DND-41 (cell line): ENCODE measurements around the gene C1QTNF6.

Source experiments
- ATAC-seq: fragments of 200-7000 bp; cut with Tn5 transposase; 3 replicates; pipeline ENCODE4 v1.9.1; 2021; ENCODE audit warnings: low read depth; ENCODE audit not compliant: insufficient read depth
- DNase-seq: peaks from one replicate; pipeline ENCODE4 v3.0.0-alpha.2; 2020
- H2AFZ ChIP-seq: 2 replicates; pipeline ENCODE4 v1.6.0; 2012; ENCODE audit warnings: low read depth, low read length
- H3K27ac ChIP-seq: 2 replicates; pipeline ENCODE4 v1.5.1; 2012; ENCODE audit warnings: low read length, inconsistent platforms
- H3K27me3 ChIP-seq: fragments of 200-600 bp; sonication (generic); 2 replicates; pipeline ENCODE4 v1.6.0; 2012; ENCODE audit warnings: low read length, mild to moderate bottlenecking, inconsistent platforms; ENCODE audit not compliant: insufficient read depth, poor library complexity
- H3K36me3 ChIP-seq: 2 replicates; pipeline ENCODE4 v1.5.1; 2012; ENCODE audit warnings: low read length, inconsistent platforms; ENCODE audit not compliant: insufficient read depth
- H3K4me1 ChIP-seq: 2 replicates; pipeline ENCODE4 v1.5.1; 2012; ENCODE audit warnings: mild to moderate bottlenecking, low read length; ENCODE audit not compliant: insufficient read depth
- H3K4me2 ChIP-seq: 2 replicates; pipeline ENCODE4 v1.6.0; 2012; ENCODE audit warnings: mild to moderate bottlenecking, moderate library complexity, low read length, inconsistent platforms; ENCODE audit not compliant: insufficient read depth
- H3K4me3 ChIP-seq, 2 experiments: fragments of 200-600 bp in 1 of 2; shearing (Covaris generic) in 1 of 2; 2 replicates each; pipeline ENCODE4 v1.5.1; 2012 to 2016; ENCODE audit warnings: inconsistent platforms in 2 of 2, low read length in 2 of 2, mild to moderate bottlenecking in 2 of 2, low read depth in 1 of 2, moderate library complexity in 1 of 2
- H3K79me2 ChIP-seq: 2 replicates; pipeline ENCODE4 v1.6.0; 2012; ENCODE audit warnings: low read length, inconsistent platforms; ENCODE audit not compliant: insufficient read depth
- H3K9ac ChIP-seq: 2 replicates; pipeline ENCODE4 v1.6.0; 2012; ENCODE audit warnings: low read depth, mild to moderate bottlenecking, inconsistent platforms, low read length, moderate library complexity
- H3K9me3 ChIP-seq: 2 replicates; pipeline ENCODE4 v1.5.1; 2012; ENCODE audit warnings: low read length, moderate library complexity, mild to moderate bottlenecking, inconsistent platforms; ENCODE audit not compliant: insufficient read depth, severe bottlenecking
- H4K20me1 ChIP-seq: 2 replicates; pipeline ENCODE4 v1.6.0; 2012; ENCODE audit warnings: low read length; ENCODE audit not compliant: insufficient read depth
- EZH2 ChIP-seq: IDR thresholded peaks from 3 replicates; pipeline ENCODE4 v1.6.1; 2012; ENCODE audit warnings: borderline replicate concordance, low read depth, mild to moderate bottlenecking, moderate library complexity, low read length, inconsistent platforms; ENCODE audit not compliant: severe bottlenecking
- TF ChIP-seq, protein P1 (sequence below): IDR thresholded peaks from 2 replicates; pipeline ENCODE4 v1.5.1; 2012; ENCODE audit warnings: borderline replicate concordance, low read length, moderate library complexity, mild to moderate bottlenecking; ENCODE audit not compliant: poor library complexity, severe bottlenecking; ENCODE audit errors: extremely low read depth

Gene C1QTNF6

DNA sequence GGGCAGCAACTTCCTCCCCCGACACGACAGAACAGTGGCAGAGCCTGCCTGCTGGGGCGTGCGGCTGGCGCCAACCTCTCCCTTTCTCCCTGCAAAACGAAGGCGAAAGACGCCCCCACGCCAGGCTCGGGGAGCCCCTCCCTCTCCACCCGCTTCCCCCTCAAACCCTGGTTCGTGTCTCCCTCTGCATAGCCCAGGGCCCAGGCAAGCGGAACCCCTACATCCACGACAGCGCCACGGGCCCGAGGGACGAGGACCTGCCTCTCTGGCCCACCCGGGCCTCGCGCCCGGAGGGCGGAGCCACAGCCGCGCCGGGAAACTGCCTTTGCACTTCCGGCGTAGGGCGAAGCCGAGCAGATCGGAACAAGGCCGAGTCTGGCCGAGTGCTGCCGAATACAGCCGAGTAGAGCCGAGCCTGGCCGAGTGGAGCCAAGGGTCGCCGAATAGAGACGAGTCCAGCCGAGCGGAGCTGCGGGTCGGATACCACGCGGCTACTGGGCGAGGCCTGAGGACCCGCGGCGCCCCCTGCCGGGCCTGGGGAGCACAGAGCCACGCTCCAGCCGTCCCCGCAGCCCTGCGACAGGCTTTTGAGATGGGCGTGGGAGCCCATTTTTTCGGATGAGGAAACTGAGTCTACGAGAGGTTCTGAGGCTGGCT is 11.2 kb upstream of the C1QTNF6 start:
- peak overlapping the region; percentile 82 for H2AFZ ChIP-seq
- H3K4me1 ChIP-seq: peaks cover 18% of the 10 kb centered on the region
- H3K4me2 ChIP-seq: peak overlapping the region; percentile 86
- H3K36me3 ChIP-seq: no peaks in the 10 kb centered on the region; the same call in 1 of the 2 replicates
- DNase-seq: peak; percentile 100
- peaks cover 7% of the 10 kb centered on the region for H3K79me2 ChIP-seq
- H3K9me3 ChIP-seq: no peaks in the 10 kb centered on the region
- peak overlapping the region; percentile 88 for H3K27ac ChIP-seq
- TF ChIP-seq, protein P1, sequence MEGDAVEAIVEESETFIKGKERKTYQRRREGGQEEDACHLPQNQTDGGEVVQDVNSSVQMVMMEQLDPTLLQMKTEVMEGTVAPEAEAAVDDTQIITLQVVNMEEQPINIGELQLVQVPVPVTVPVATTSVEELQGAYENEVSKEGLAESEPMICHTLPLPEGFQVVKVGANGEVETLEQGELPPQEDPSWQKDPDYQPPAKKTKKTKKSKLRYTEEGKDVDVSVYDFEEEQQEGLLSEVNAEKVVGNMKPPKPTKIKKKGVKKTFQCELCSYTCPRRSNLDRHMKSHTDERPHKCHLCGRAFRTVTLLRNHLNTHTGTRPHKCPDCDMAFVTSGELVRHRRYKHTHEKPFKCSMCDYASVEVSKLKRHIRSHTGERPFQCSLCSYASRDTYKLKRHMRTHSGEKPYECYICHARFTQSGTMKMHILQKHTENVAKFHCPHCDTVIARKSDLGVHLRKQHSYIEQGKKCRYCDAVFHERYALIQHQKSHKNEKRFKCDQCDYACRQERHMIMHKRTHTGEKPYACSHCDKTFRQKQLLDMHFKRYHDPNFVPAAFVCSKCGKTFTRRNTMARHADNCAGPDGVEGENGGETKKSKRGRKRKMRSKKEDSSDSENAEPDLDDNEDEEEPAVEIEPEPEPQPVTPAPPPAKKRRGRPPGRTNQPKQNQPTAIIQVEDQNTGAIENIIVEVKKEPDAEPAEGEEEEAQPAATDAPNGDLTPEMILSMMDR: peak; percentile 85
- TF ChIP-seq EZH2: no peak
- H4K20me1 ChIP-seq: no peaks in the 10 kb centered on the region
- no peaks in the 10 kb centered on the region for H3K27me3 ChIP-seq
- peak overlapping the region; percentile 48 to 64 for H3K4me3 ChIP-seq
- peak; percentile 95 for ATAC-seq
- peak overlapping the region; percentile 83 for H3K9ac ChIP-seq

DNA sequence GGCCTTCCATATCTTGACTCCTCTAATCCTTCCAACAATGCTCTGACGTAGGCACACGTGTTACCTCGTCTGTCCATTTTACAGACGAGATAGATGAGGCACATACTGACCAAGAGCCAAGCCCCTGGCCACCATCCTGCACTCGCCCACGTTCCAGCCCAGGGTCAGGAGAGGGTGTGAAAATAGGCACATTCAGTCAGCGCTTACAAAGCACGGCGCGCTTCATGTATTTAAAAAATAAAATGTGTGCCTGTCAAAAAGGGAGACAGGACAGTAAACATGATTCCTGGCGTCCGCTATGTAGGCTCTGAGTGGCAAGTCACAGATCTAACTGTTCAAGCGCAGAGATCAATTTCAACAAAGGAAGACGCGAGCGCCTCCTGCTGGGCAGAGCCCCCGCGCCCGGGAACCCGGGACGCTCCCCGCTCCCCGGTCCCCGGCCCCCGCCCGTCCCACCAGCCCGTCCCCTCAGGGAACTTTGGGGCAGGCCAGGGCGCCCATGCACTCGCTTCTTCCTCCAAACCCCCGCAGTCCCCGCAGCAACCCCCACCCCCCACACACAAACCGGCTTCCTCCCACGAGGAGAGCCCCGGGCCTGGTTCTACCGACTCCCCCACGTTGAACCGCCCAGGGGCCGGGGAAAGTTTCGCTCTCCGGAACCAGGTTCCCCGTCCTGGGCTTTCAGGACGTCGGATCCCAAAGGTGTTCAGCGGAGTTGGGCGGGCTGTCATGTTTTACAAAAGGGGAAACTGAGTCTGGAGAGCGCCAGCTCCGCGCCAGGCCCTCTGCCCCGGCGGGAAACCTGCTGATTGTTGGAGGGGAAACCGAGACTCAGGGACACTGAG is 10.4 kb upstream of the C1QTNF6 start:
- ATAC-seq (peak; percentile 57), DNase-seq (peak; percentile 92)
- Histone ChIP-seq H3K27me3 (no peaks in the 10 kb centered on the region), H3K9ac (peak overlapping the region; percentile 83), H3K36me3 (no peaks in the 10 kb centered on the region; the same call in 1 of the 2 replicates), H3K4me3 (peak overlapping the region; percentile 48 to 64), H3K79me2 (peaks cover 7% of the 10 kb centered on the region), H3K9me3 (no peaks in the 10 kb centered on the region), H3K27ac (peak overlapping the region; percentile 88), H3K4me2 (peak overlapping the region; percentile 86), H2AFZ (peak overlapping the region; percentile 82), H4K20me1 (no peaks in the 10 kb centered on the region), H3K4me1 (peaks cover 18% of the 10 kb centered on the region)
- TF ChIP-seq, protein P1: peak; percentile 81
- TF ChIP-seq EZH2: no peak

DNA sequence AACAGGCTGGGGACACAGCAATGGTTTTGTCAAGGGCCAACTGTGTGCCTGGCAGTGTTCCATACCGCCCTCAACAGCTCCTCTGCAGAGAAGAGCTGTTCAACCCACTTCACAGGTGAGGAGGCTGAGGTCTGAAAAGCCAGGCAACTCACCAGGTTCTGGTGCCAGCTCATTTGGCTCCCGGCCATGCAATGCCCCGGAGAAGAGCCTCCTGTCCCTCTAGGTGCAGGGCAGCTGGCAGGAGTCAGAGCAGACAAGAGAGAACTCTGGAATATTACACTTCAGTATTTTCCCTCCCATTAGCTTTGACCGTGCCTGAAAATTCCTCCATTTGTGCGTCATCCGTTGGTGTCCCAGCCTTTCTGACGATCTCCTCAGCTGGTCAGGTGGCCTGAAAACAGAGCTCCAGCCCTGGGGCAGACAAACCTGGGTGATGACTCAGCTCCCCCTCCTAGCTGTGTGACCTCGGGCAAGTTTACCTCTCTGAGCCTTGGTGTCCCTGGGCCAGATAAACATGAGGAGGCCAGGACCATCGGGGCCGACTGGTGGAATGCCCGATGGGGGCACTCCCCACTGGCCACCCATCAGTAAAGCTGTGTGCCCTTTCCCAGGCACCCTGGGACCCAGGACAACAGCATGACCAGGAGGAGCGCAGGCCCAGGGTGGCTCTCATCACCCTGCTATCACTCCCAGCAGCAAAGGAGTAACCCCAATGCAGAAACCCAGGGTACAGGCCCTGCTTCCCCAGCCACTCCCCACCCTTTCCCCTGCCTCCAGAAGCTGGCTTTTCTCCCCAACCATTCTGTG is 9.6 kb upstream of the C1QTNF6 start:
- DNase-seq: no peak

More for the DNA sequence above, 9.6 kb upstream of the C1QTNF6 start:
- peaks cover 7% of the 10 kb centered on the region for H3K79me2 ChIP-seq
- peak overlapping the region; percentile 83 for H3K9ac ChIP-seq
- H3K4me2 ChIP-seq: peak overlapping the region; percentile 86
- peak overlapping the region; percentile 27 to 64 for H3K4me3 ChIP-seq
- H3K9me3 ChIP-seq: no peaks in the 10 kb centered on the region
- H2AFZ ChIP-seq: peak overlapping the region; percentile 58
- TF ChIP-seq, protein P1: no peak
- no peak for TF ChIP-seq EZH2
- H3K27me3 ChIP-seq: no peaks in the 10 kb centered on the region
- no peaks in the 10 kb centered on the region; the same call in 1 of the 2 replicates for H3K36me3 ChIP-seq
- H4K20me1 ChIP-seq: no peaks in the 10 kb centered on the region
- ATAC-seq: no peak
- peak overlapping the region; percentile 82 for H3K27ac ChIP-seq
- peaks cover 18% of the 10 kb centered on the region for H3K4me1 ChIP-seq
